NCI-H2107 (cell line): Measurements from ENCODE around the gene IMPDH2.
"Not testable (repeated sequence)": the region's sequence is repeated elsewhere in the genome, so short reads cannot be mapped to it uniquely, and the experiment has no call there.

Source experiments
- DNase-seq: peaks from one replicate; lab custom pipeline; 2025; lab: John Stamatoyannopoulos, UW

Gene IMPDH2

DNA sequence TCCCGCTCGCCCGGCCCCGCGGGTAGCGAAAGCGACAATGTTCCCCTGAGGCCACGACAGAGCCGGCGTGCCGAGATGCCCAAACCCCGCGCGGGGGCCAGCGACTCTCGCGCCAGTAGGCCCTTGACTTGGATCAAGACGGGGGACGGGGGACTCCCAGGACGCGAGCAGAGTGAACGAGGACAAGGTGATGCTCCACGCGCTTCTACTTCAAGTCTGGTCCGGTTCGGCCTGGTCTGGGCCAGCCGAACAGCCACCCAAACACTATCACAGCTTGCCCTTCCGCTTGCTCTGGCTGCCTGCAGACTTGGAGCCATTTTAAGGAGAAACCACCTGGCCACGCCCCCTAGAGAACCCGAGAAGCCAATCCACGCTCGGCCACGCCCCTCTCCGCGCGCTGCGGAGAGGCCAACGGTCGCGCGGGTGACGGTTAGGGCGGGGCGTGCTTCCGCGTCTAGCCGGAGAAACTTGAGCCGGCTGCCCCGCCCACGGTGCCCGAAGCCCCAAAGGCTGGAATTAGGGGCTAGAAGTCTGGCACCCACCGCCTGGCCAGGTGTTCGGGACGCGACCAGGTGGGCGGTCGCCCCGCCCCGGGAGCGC, 7.9 kb downstream of the IMPDH2 start:
- peak; percentile 93 for DNase-seq

- DNase-seq: no peak
These were observed 8.6 kb downstream of the IMPDH2 start for GRCh38 chr3:49020330-49021212.

DNA sequence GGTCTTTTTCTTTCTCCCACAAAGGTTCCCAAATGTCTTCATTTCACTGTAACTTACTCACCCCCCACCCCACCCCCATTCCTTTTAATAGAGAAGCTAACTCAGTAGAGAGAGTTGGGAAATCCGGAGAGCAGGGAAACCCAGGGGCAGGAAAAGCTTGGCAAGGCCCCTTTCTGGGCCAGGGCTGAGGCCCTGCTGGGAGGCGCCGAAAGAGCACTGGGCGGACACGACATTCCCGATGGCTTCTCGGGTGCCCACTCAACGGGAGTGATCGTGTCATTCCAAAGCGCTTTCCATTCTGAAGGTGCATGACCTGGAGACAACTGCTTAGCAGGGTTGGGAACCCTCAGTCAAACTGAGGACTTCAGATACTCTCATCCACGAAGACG, 9.3 kb downstream of the IMPDH2 start:
- no peak for DNase-seq

DNA sequence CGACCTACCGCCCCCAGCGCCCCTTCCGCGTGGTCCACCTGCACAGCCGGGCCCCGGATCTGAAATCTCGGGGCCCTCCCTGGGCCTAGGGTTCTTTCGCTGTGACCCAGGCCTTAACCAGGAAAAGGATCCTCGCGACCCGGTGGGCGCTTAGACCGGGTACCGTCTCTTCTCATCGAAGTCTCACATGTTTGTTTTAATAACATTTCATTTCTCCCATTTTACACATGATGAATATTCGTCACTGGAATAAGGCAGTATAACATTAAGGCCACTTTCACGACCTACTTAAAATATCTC, 10.5 kb downstream of the IMPDH2 start:
- no peak for DNase-seq

DNA sequence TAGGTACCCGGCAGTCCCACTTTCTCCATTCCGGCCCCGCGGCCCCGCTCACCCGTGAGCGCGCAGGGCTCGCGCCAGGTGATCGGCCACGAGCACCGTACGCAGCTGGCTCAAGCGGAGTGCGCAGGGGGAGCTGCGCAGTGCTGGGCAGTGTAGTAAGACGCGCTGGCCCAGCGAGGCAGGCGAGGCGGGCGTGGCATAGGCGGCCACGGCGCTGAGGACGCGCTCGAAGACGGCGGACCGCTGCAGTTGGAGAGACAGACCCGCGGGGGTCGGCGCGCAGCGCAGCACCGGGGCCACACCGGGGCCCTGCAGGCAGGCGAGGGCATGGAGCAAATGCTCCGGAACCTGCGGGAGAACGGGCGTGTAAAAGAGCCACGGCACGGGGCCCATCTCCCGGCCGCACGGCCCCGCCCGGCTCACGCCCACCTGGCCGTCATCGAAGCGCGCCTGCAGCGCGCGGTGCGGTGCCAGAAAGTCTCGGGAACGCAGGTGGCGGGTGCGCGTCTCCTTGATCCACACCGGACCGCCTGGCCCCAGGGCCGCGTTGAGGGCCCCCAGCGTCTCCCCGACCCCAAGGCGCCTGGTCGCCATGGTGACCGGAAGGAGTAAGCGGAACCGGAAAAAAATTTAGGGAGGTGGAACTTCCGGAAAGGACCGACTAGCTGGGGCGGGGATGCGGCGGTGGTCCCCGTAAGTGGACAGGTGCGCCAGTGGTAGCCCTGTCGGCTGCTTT, 11.1 kb downstream of the IMPDH2 start, which contains the start of gene DALRD3:
TSS of gene DALRD3 (minus strand) at position 610 of the 736 bp plus-strand sequence. CDS start at position 594, 16 bp downstream.
- DNase-seq: no peak

GRCh38 chr3:49017229-49017970, 11.8 kb downstream of the IMPDH2 start:
- no peak for DNase-seq

- DNase-seq: no peak
These were observed 12.6 kb downstream of the IMPDH2 start for GRCh38 chr3:49016414-49017228.

DNA sequence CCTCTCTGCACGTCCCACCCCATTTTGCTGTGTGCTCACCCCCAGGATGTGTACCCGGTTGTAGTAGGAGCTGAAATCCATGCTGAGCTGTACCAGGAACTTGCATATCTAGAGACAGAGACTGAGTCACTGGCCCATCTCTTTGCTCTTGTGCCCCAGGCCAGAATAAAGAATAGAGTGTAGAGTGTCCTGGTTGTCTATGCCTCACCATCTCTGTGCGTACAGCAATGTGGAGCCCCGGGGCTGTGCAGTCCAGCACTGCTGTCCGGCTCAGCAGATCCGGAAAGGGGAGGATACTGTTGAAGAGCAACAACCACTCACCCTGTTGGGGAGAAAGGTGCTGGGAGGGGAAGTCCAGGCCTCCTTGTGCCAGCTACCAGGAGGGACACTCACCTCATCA, 13.4 kb downstream of the IMPDH2 start:
- DNase-seq: no peak

DNA sequence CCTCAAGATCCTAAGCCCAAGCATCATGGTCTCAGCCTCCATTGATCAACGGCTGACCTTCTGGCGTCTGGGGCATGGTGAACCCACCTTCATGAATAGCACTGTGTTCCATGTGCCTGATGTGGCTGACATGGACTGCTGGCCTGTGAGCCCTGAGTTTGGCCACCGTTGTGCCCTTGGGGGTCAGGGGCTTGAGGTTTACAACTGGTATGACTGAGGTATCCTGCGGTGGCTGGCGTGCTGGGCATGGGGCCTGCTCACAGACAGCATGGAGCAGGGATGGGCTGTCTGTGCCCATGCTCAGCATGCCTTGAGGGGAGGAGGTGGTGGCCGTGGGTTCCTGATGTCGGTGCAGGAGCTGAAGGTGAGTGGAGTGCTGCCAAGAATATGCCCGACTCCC, 14.1 kb downstream of the IMPDH2 start:
- DNase-seq: no peak

- DNase-seq: no peak
These were observed 15.2 kb downstream of the IMPDH2 start for GRCh38 chr3:49013738-49014660.

- DNase-seq: no peak
These were observed 16.0 kb downstream of the IMPDH2 start for GRCh38 chr3:49013113-49013737.

DNA sequence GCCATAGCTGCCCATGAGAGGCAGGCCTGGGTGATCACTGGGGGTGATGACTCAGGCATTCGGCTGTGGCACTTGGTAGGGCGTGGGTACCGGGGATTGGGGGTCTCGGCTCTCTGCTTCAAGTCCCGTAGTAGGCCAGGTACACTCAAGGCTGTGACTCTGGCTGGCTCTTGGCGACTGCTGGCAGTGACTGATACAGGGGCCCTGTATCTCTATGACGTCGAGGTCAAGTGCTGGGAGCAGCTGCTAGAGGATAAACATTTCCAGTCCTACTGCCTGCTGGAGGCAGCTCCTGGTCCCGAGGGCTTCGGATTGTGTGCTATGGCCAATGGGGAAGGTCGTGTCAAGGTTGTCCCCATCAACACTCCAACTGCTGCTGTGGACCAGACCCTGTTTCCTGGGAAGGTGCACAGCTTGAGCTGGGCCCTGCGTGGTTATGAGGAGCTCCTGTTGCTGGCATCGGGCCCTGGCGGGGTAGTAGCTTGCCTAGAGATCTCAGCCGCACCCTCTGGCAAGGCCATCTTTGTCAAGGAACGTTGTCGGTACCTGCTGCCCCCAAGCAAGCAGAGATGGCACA, 16.7 kb downstream of the IMPDH2 start:
- no peak for DNase-seq

- DNase-seq: no peak
These were observed 19.8 kb downstream of the IMPDH2 start for GRCh38 chr3:49009396-49009795.

GRCh38 chr3:49008627-49009026, 20.6 kb downstream of the IMPDH2 start:
- DNase-seq: not testable (repeated sequence)

- DNase-seq: no peak
These were observed 21.2 kb downstream of the IMPDH2 start for GRCh38 chr3:49007771-49008528.

GRCh38 chr3:49007068-49007770, 22.0 kb downstream of the IMPDH2 start, which contains the start of gene WDR6:
TSS of gene WDR6 (plus strand) at chr3:49007391. CDS start at chr3:49007432, 41 bp downstream.
- DNase-seq: peak; percentile 86

GRCh38 chr3:49006408-49007067, 22.7 kb downstream of the IMPDH2 start:
- DNase-seq: no peak
